Neural cell (in vitro differentiated cells): ENCODE measurements around the gene GNAI2. TPM values are rescaled to one million over a fixed set of nuclear protein-coding genes. Genes with fewer than 3 reads are reported as not detected.
A peak's percentile ranks its signal among the peaks of the same experiment; 100 is the strongest.

ENCODE experiments used
- H2AFZ ChIP-seq: fragments of 200-600, 300-800 bp; sonication (generic), shearing (Covaris generic); 2 replicates; pipeline ENCODE4 v1.6.0; 2014; ENCODE audit warnings: low read depth, mild to moderate bottlenecking, antibody characterized with exemption, low read length, moderate library complexity
- H3F3A ChIP-seq: fragments of 200-600 bp; shearing (Covaris generic); 2 replicates; pipeline ENCODE4 v1.6.1; 2016; ENCODE audit warnings: mild to moderate bottlenecking, moderate library complexity, mixed read lengths, antibody characterized with exemption, low read length; ENCODE audit not compliant: insufficient read depth, poor library complexity, severe bottlenecking
- H3K27ac ChIP-seq: fragments of 200-600, 300-800 bp; sonication (generic), shearing (Covaris generic); 2 replicates; pipeline ENCODE4 v1.5.1; 2014; ENCODE audit warnings: mild to moderate bottlenecking, low read length, moderate library complexity
- H3K27me3 ChIP-seq: fragments of 300-800, 200-600 bp; sonication (generic), shearing (Covaris generic); 2 replicates; pipeline ENCODE4 v1.6.0; 2014; ENCODE audit warnings: mild to moderate bottlenecking, low read depth, low read length, moderate library complexity; ENCODE audit not compliant: insufficient read depth
- H3K36me3 ChIP-seq: fragments of 300-800, 200-600 bp; sonication (generic), shearing (Covaris generic); 2 replicates; pipeline ENCODE4 v1.5.1; 2014; ENCODE audit warnings: mild to moderate bottlenecking, antibody characterized with exemption, low read length, moderate library complexity; ENCODE audit not compliant: insufficient read depth
- H3K4me2 ChIP-seq: fragments of 300-800, 200-600 bp; sonication (generic), shearing (Covaris generic); 2 replicates; pipeline ENCODE4 v1.6.0; 2014; ENCODE audit warnings: mild to moderate bottlenecking, low read length
- H3K4me3 ChIP-seq: fragments of 300-800, 200-600 bp; sonication (generic), shearing (Covaris generic); 2 replicates; pipeline ENCODE4 v1.5.1; 2014; ENCODE audit warnings: mild to moderate bottlenecking, low read length, moderate library complexity
- H3K79me2 ChIP-seq: fragments of 200-600 bp; shearing (Covaris generic); replicated peaks from 2 replicates; pipeline ENCODE4 v1.6.0; 2014; ENCODE audit warnings: mild to moderate bottlenecking, low read length, moderate library complexity; ENCODE audit not compliant: insufficient read depth
- H3K9ac ChIP-seq: fragments of 300-800, 200-600 bp; sonication (generic), shearing (Covaris generic); 2 replicates; pipeline ENCODE4 v1.6.1; 2016; ENCODE audit warnings: mild to moderate bottlenecking, low read length, mixed read lengths
- H3K9me2 ChIP-seq: fragments of 200-600 bp; shearing (Covaris generic); 2 replicates; pipeline ENCODE4 v1.6.1; 2016; ENCODE audit warnings: mild to moderate bottlenecking, low read length, mixed read lengths; ENCODE audit not compliant: insufficient read depth
- H3K9me3 ChIP-seq: fragments of 200-600, 300-800 bp; sonication (generic), shearing (Covaris generic); 2 replicates; pipeline ENCODE4 v1.6.1; 2016; ENCODE audit warnings: mild to moderate bottlenecking, mixed run types, low read length, moderate library complexity, mixed read lengths
- H4K20me1 ChIP-seq: fragments of 200-600 bp; shearing (Covaris generic); 2 replicates; pipeline ENCODE4 v1.6.1; 2016; ENCODE audit warnings: mild to moderate bottlenecking, mixed run types; ENCODE audit not compliant: insufficient read depth
- EP300 ChIP-seq: fragments of 450-650 bp; conservative IDR thresholded peaks from 2 replicates; pipeline ENCODE4 v1.6.1; 2014; ENCODE audit warnings: antibody characterized with exemption, mild to moderate bottlenecking, moderate library complexity; ENCODE audit not compliant: poor library complexity, severe bottlenecking
- EZH2 ChIP-seq: fragments of 200-600, 300-800 bp; shearing (Covaris generic), sonication (generic); IDR thresholded peaks from 2 replicates; pipeline ENCODE4 v1.6.1; 2014; ENCODE audit warnings: antibody characterized with exemption, low read length, borderline replicate concordance, mild to moderate bottlenecking; ENCODE audit not compliant: insufficient read depth, poor library complexity, severe bottlenecking
- MXI1 ChIP-seq: fragments of 450-650 bp; conservative IDR thresholded peaks from 2 replicates; pipeline ENCODE4 v1.6.1; 2014; ENCODE audit warnings: antibody characterized with exemption, mild to moderate bottlenecking; ENCODE audit not compliant: poor library complexity, severe bottlenecking
- POLR2AphosphoS5 ChIP-seq: IDR thresholded peaks from 2 replicates; pipeline ENCODE4 v1.6.1; 2012
- RAD21 ChIP-seq: fragments of 450-650 bp; conservative IDR thresholded peaks from 2 replicates; pipeline ENCODE4 v1.6.1; 2014; ENCODE audit warnings: antibody characterized with exemption, mild to moderate bottlenecking, moderate library complexity
- SMC3 ChIP-seq: fragments of 450-650 bp; conservative IDR thresholded peaks from 2 replicates; pipeline ENCODE4 v1.6.1; 2014; ENCODE audit warnings: antibody characterized with exemption, mild to moderate bottlenecking, moderate library complexity; ENCODE audit not compliant: poor library complexity
- TAF1 ChIP-seq: IDR thresholded peaks from 2 replicates; pipeline ENCODE4 v1.6.1; 2012; ENCODE audit warnings: low read depth
- polyA plus RNA-seq: library from polyadenylated mRNA; depleted of rRNA; stranded (reverse); fragments of >200 nt; gene quantifications from 2 replicates; pipeline ENCODE4 v1.2.3, GENCODE V29; 2014
- TF ChIP-seq, protein P1 (sequence below): fragments of 450-650 bp; IDR thresholded peaks from 2 replicates; pipeline ENCODE4 v1.5.1; 2014; ENCODE audit warnings: antibody characterized with exemption, mild to moderate bottlenecking, moderate library complexity; ENCODE audit not compliant: poor library complexity, severe bottlenecking
- TF ChIP-seq, protein P2 (sequence below): IDR thresholded peaks from 2 replicates; pipeline ENCODE4 v1.6.1; 2012; ENCODE audit warnings: borderline replicate concordance

Gene GNAI2
- polyA plus RNA-seq, 1 donor from 2014 or later: 101 TPM

DNA sequence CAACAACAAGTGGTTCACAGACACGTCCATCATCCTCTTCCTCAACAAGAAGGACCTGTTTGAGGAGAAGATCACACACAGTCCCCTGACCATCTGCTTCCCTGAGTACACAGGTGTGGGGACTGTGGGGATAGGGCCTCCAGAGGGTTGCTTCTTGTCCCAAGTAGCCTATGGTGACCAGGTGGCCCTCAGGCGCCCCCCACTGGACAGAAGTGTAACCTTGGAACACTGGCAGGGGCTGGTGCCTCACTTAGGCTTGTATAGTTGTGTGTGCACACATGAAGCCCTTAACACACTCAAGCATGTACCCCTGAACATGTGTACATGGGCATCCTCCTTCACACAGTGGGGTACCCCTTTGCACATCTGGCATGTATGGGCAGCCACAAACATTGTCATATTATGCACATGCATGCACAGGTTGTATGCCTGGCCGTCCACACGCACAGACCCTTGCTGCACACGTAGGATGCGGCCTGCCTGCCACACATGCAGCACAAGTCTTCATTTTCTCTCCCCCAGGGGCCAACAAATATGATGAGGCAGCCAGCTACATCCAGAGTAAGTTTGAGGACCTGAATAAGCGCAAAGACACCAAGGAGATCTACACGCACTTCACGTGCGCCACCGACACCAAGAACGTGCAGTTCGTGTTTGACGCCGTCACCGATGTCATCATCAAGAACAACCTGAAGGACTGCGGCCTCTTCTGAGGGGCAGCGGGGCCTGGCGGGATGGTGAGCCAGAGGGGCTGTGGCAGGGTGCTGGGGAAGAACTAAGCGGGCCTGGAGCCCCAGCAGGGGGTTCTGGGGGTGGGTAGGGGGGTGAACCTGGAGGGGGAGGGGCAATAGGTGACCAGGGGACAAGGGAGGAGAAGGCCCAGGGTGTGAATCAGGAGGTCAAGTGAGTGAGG is 21.2 kb downstream of the GNAI2 start:
- no peaks in the 10 kb centered on the region for H3K27me3 ChIP-seq
- H3K27ac ChIP-seq: no peak overlapping the region
- H3K4me3 ChIP-seq: no peak overlapping the region
- H3K36me3 ChIP-seq: peaks cover 5% of the 10 kb centered on the region
- no peak overlapping the region for H3K4me2 ChIP-seq
- H4K20me1 ChIP-seq: no peaks in the 10 kb centered on the region
- H3K9me3 ChIP-seq: no peaks in the 10 kb centered on the region
- H3K79me2 ChIP-seq: no peaks in the 10 kb centered on the region
- H2AFZ ChIP-seq: no peak overlapping the region
- H3K9ac ChIP-seq: no peak overlapping the region
- peaks cover 5% of the 10 kb centered on the region for H3F3A ChIP-seq
- H3K9me2 ChIP-seq: no peaks in the 10 kb centered on the region
- TF ChIP-seq, protein P1, sequence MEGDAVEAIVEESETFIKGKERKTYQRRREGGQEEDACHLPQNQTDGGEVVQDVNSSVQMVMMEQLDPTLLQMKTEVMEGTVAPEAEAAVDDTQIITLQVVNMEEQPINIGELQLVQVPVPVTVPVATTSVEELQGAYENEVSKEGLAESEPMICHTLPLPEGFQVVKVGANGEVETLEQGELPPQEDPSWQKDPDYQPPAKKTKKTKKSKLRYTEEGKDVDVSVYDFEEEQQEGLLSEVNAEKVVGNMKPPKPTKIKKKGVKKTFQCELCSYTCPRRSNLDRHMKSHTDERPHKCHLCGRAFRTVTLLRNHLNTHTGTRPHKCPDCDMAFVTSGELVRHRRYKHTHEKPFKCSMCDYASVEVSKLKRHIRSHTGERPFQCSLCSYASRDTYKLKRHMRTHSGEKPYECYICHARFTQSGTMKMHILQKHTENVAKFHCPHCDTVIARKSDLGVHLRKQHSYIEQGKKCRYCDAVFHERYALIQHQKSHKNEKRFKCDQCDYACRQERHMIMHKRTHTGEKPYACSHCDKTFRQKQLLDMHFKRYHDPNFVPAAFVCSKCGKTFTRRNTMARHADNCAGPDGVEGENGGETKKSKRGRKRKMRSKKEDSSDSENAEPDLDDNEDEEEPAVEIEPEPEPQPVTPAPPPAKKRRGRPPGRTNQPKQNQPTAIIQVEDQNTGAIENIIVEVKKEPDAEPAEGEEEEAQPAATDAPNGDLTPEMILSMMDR: peak; percentile 54
- TF ChIP-seq TAF1 (no peak), EZH2 (no peak), POLR2AphosphoS5 (no peak), SMC3 (peak; percentile 42), RAD21 (peak; percentile 33), MXI1 (no peak), EP300 (no peak)
- TF ChIP-seq, protein P2, sequence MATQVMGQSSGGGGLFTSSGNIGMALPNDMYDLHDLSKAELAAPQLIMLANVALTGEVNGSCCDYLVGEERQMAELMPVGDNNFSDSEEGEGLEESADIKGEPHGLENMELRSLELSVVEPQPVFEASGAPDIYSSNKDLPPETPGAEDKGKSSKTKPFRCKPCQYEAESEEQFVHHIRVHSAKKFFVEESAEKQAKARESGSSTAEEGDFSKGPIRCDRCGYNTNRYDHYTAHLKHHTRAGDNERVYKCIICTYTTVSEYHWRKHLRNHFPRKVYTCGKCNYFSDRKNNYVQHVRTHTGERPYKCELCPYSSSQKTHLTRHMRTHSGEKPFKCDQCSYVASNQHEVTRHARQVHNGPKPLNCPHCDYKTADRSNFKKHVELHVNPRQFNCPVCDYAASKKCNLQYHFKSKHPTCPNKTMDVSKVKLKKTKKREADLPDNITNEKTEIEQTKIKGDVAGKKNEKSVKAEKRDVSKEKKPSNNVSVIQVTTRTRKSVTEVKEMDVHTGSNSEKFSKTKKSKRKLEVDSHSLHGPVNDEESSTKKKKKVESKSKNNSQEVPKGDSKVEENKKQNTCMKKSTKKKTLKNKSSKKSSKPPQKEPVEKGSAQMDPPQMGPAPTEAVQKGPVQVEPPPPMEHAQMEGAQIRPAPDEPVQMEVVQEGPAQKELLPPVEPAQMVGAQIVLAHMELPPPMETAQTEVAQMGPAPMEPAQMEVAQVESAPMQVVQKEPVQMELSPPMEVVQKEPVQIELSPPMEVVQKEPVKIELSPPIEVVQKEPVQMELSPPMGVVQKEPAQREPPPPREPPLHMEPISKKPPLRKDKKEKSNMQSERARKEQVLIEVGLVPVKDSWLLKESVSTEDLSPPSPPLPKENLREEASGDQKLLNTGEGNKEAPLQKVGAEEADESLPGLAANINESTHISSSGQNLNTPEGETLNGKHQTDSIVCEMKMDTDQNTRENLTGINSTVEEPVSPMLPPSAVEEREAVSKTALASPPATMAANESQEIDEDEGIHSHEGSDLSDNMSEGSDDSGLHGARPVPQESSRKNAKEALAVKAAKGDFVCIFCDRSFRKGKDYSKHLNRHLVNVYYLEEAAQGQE: no peak

DNA sequence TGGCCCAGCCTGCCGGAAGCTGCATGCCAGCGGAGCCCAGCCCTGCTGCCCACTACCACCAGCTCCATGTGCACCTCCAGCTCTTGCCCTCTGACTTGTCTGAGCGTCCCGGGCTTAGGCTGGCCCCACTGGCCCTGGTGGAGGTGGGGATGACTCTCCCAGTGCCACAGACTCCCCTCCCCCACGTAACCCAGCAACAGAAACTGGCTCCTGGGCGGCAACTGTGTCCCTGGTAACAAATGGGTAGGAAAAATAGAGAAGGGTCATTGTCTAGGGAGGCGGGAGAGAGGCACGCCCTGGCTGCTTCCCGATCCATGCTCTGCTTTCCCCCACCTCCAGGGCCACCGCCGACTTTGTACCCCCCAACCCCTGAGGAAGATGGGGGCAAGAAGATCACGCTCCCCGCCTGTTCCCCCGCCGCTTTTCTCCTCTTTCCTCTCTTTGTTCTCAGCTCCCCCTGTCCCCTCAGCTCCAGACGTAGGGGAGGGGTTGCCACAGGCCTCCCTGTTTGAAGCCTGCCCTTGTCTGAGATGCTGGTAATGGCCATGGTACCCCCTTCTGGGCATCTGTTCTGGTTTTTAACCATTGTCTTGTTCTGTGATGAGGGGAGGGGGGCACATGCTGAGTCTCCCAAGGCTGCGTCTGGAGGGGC is 22.2 kb downstream of the GNAI2 start:
- Histone ChIP-seq H3K27me3 (no peaks in the 10 kb centered on the region), H3K9ac (no peak overlapping the region), H3K27ac (peak overlapping the region; percentile 20), H3K4me3 (no peak overlapping the region), H3F3A (peaks cover 5% of the 10 kb centered on the region), H3K9me2 (no peaks in the 10 kb centered on the region), H3K79me2 (no peaks in the 10 kb centered on the region), H3K9me3 (no peaks in the 10 kb centered on the region), H3K4me2 (no peak overlapping the region), H3K36me3 (peaks cover 5% of the 10 kb centered on the region), H4K20me1 (no peaks in the 10 kb centered on the region), H2AFZ (no peak overlapping the region)
- TF ChIP-seq, protein P1: no peak
- TF ChIP-seq EZH2 (no peak), SMC3 (no peak), TAF1 (no peak), RAD21 (no peak), EP300 (no peak), MXI1 (no peak), POLR2AphosphoS5 (no peak)
- TF ChIP-seq, protein P2: no peak
